Amniotic epithelial cell (primary cell): Measurements from ENCODE around the gene ZNF611.
"Not testable (repeated sequence)": the region's sequence is repeated elsewhere in the genome, so short reads cannot be mapped to it uniquely, and the experiment has no call there.

Source experiments
- DNase-seq: peaks from one replicate; pipeline ENCODE4 v3.0.0-alpha.2; 2010; ENCODE audit warnings: low read depth

ZNF611 gene

GRCh38 chr19:52734893-52735661 lies at the start of gene ZNF611:
TSS of gene ZNF611 (minus strand) at chr19:52735044. CDS start at chr19:52715894, 19,150 bp downstream.
- DNase-seq, result peak; percentile 90

- DNase-seq, result not testable (repeated sequence)
Observed at GRCh38 chr19:52782864-52783263, 48.0 kb upstream of the ZNF611 start.

GRCh38 chr19:52778811-52779210 lies 44.0 kb upstream of the ZNF611 start:
- no peak for DNase-seq

- DNase-seq, result not testable (repeated sequence)
Observed at GRCh38 chr19:52756447-52756846, 21.6 kb upstream of the ZNF611 start.

GRCh38 chr19:52749780-52750179 lies 14.9 kb upstream of the ZNF611 start:
- DNase-seq, result no peak

- peak; percentile 44 for DNase-seq
Observed at GRCh38 chr19:52748336-52748950, 13.6 kb upstream of the ZNF611 start.

GRCh38 chr19:52745919-52746318 lies 11.1 kb upstream of the ZNF611 start:
- DNase-seq, result not testable (repeated sequence)

GRCh38 chr19:52743091-52743490 lies 8.2 kb upstream of the ZNF611 start:
- DNase-seq, result no peak

GRCh38 chr19:52742516-52742915 lies 7.7 kb upstream of the ZNF611 start:
- DNase-seq, result peak; percentile 29

- DNase-seq, result peak; percentile 42
Observed at GRCh38 chr19:52741951-52742485, 7.2 kb upstream of the ZNF611 start.

GRCh38 chr19:52741371-52741770 lies 6.5 kb upstream of the ZNF611 start:
- peak; percentile 72 for DNase-seq

GRCh38 chr19:52739576-52739975 lies 4.7 kb upstream of the ZNF611 start:
- DNase-seq, result no peak

GRCh38 chr19:52735734-52736133 lies 890 bp upstream of the ZNF611 start:
- peak; percentile 29 for DNase-seq

- DNase-seq, result no peak
Observed at GRCh38 chr19:52734331-52734892, 432 bp downstream of the ZNF611 start.

GRCh38 chr19:52726051-52726450 lies 8.8 kb downstream of the ZNF611 start:
- not testable (repeated sequence) for DNase-seq

GRCh38 chr19:52725528-52725961 lies 9.3 kb downstream of the ZNF611 start:
- no peak for DNase-seq

GRCh38 chr19:52724701-52725514 lies 9.9 kb downstream of the ZNF611 start:
- DNase-seq, result no peak

- peak; percentile 39 for DNase-seq
Observed at GRCh38 chr19:52723907-52724598, 10.8 kb downstream of the ZNF611 start.

GRCh38 chr19:52722062-52723003 lies 12.5 kb downstream of the ZNF611 start:
- DNase-seq, result peak; percentile 91

- not testable (repeated sequence) for DNase-seq
Observed at GRCh38 chr19:52720541-52720940, 14.3 kb downstream of the ZNF611 start.
